HepG2 (cell line): ENCODE results near the gene RPLP1. TPM values are rescaled to one million over a fixed set of nuclear protein-coding genes. Genes with fewer than 3 reads are reported as not detected.
A peak's percentile ranks its signal among the peaks of the same experiment; 100 is the strongest.

Experiments used
- ATAC-seq: fragments of 200-7000 bp; cut with Tn5 transposase; 3 replicates; pipeline ENCODE4 v1.9.1; 2020; ENCODE audit warnings: mild to moderate bottlenecking, moderate library complexity
- BruUV-seq: library from RNA; stranded (reverse); fragments of 400-500 nt; replicated peaks from 2 replicates; lab custom pipeline; 2021; lab: Mats Ljungman, UMichigan
- CTCF ChIA-PET: fragments of 300-600 bp; formaldehyde crosslinking; extraction: SDS; loops from one replicate; lab custom pipeline; 2021; ENCODE audit warnings: low total read pairs, inconsistent platforms, low intra/inter-chr PET ratio; lab: Yijun Ruan, JAX
- POLR2A ChIA-PET: fragments of 350-600 bp; sonication (Branson Sonifier 250); formaldehyde crosslinking; loops from one replicate; lab custom pipeline; 2020; ENCODE audit warnings: antibody characterized with exemption, inconsistent platforms; lab: Yijun Ruan, JAX
- DNase-seq: peaks from one replicate; pipeline ENCODE4 v3.0.0-alpha.2; 2015; ENCODE audit warnings: low spot score
- FAIRE-seq: peaks from 3 replicates; lab custom pipeline; 2011; peaks lifted over from hg19 to GRCh38; lab: Jason Lieb, UNC
- H2AFZ ChIP-seq: one replicate; pipeline ENCODE4 v1.6.1; 2011; ENCODE audit warnings: low read length, inconsistent platforms
- H3K27ac ChIP-seq: fragments of 300-600 bp; 3 replicates; pipeline ENCODE4 v1.8.0; 2011; ENCODE audit warnings: mixed run types, mild to moderate bottlenecking, mixed read lengths, low read length, inconsistent platforms; ENCODE audit not compliant: insufficient read depth; ENCODE audit errors: extremely low read length
- H3K27me3 ChIP-seq, 2 experiments: fragments of 200-600 bp in 1 of 2; 2 replicates in 1 of 2; 3 replicates in 1 of 2; pipeline versions ENCODE4 v1.6.0 to v1.8.0; 2011; ENCODE audit warnings: low read length in 2 of 2, mild to moderate bottlenecking in 2 of 2, moderate library complexity in 2 of 2, inconsistent platforms in 1 of 2; ENCODE audit not compliant: insufficient read depth in 2 of 2, control insufficient read depth in 1 of 2
- H3K36me3 ChIP-seq, 2 experiments: fragments of 200-600 bp in 1 of 2; replicated peaks in 1 of 2; 2 replicates in 1 of 2; 3 replicates in 1 of 2; pipeline versions ENCODE4 v1.5.1 to v1.8.0; 2011; ENCODE audit warnings: low read length in 2 of 2, inconsistent platforms in 1 of 2; ENCODE audit not compliant: insufficient read depth in 2 of 2, control insufficient read depth in 1 of 2
- H3K4me1 ChIP-seq: 2 replicates; pipeline ENCODE4 v1.5.1; 2012; ENCODE audit warnings: low read length, inconsistent platforms; ENCODE audit not compliant: insufficient read depth
- H3K4me2 ChIP-seq: 2 replicates; pipeline ENCODE4 v1.6.0; 2011; ENCODE audit warnings: low read depth, low read length, inconsistent platforms
- H3K4me3 ChIP-seq, 3 experiments: fragments of 200-600 bp in 1 of 3; sonication (generic), shearing (Covaris generic) in 1 of 3; replicated peaks in 1 of 3; 2 replicates each; pipeline ENCODE4 v1.5.1; 2011 to 2016; ENCODE audit warnings: low read length in 3 of 3, inconsistent platforms in 2 of 3, low read depth in 2 of 3, mild to moderate bottlenecking in 2 of 3, control low read depth in 1 of 3, mixed read lengths in 1 of 3; ENCODE audit not compliant: insufficient read depth in 1 of 3
- H3K79me2 ChIP-seq: one replicate; pipeline ENCODE4 v1.6.1; 2011; ENCODE audit warnings: low read length, inconsistent platforms; ENCODE audit not compliant: insufficient read depth
- H3K9ac ChIP-seq: 2 replicates; pipeline ENCODE4 v1.6.0; 2011; ENCODE audit warnings: mild to moderate bottlenecking, low read depth, low read length, inconsistent platforms; ENCODE audit not compliant: insufficient read depth
- H3K9me3 ChIP-seq: 2 replicates; pipeline ENCODE4 v1.5.1; 2012; ENCODE audit warnings: mild to moderate bottlenecking, low read length
- H4K20me1 ChIP-seq: 2 replicates; pipeline ENCODE4 v1.6.0; 2011; ENCODE audit warnings: inconsistent platforms, mild to moderate bottlenecking, low read length, moderate library complexity; ENCODE audit not compliant: insufficient read depth
- CTCF ChIP-seq: sonication (generic); formaldehyde crosslinking; IDR thresholded peaks from 2 replicates; pipeline ENCODE4 v1.5.0; 2020; ENCODE audit warnings: mild to moderate bottlenecking, missing genetic modification reagents, moderate library complexity
- GPN1 ChIP-seq: sonication (generic); formaldehyde crosslinking; IDR thresholded peaks from 2 replicates; pipeline ENCODE4 v1.5.1; 2020; ENCODE audit warnings: missing genetic modification reagents, borderline replicate concordance
- HDAC2 ChIP-seq: sonication (generic); formaldehyde crosslinking; IDR thresholded peaks from 2 replicates; pipeline ENCODE4 v1.4.0; 2020; ENCODE audit warnings: missing genetic modification reagents
- HMGA1 ChIP-seq: sonication (generic); formaldehyde crosslinking; conservative IDR thresholded peaks from 2 replicates; pipeline ENCODE4 v1.4.0; 2020; ENCODE audit warnings: missing genetic modification reagents
- MAFF ChIP-seq: IDR thresholded peaks from 2 replicates; pipeline ENCODE4 v1.6.1; 2011; ENCODE audit warnings: low read depth, low read length, improper control_type of control experiment
- MAZ ChIP-seq, 2 experiments: sonication (generic) in 1 of 2; formaldehyde crosslinking in 1 of 2; IDR thresholded peaks; 2 replicates each; pipeline versions ENCODE4 v1.5.0 to v1.6.1; 2012 to 2020; ENCODE audit warnings: low read depth in 2 of 2, mild to moderate bottlenecking in 2 of 2, borderline replicate concordance in 1 of 2, improper control_type of control experiment in 1 of 2, low read length in 1 of 2, missing genetic modification reagents in 1 of 2, moderate library complexity in 1 of 2
- MTF1 ChIP-seq: sonication (generic); formaldehyde crosslinking; IDR thresholded peaks from 2 replicates; pipeline ENCODE4 v1.5.0; 2020; ENCODE audit warnings: missing genetic modification reagents
- NFIB ChIP-seq: sonication (generic); formaldehyde crosslinking; IDR thresholded peaks from 2 replicates; pipeline ENCODE4 v1.9.0; 2021; ENCODE audit warnings: missing genetic modification reagents, mild to moderate bottlenecking, borderline replicate concordance
- NR1H2 ChIP-seq: sonication (generic); formaldehyde crosslinking; IDR thresholded peaks from 2 replicates; pipeline ENCODE4 v1.8.1; 2022; ENCODE audit warnings: low read depth, missing genetic modification reagents, borderline replicate concordance
- SMC3 ChIP-seq: IDR thresholded peaks from 2 replicates; pipeline ENCODE4 v1.6.1; 2011; ENCODE audit warnings: low read length, improper control_type of control experiment
- ZBTB25 ChIP-seq: IDR thresholded peaks from 2 replicates; pipeline ENCODE4 v1.6.1; 2018; ENCODE audit warnings: missing genetic modification reagents
- ZBTB7B ChIP-seq: sonication (generic); formaldehyde crosslinking; IDR thresholded peaks from 2 replicates; pipeline ENCODE4 v1.4.0; 2020; ENCODE audit warnings: missing genetic modification reagents
- WGBS: methylation state at CpG from one replicate; pipeline ENCODE4 v1.1.6; 2017; ENCODE audit warnings: low lambda C conversion rate; 5-methylcytosine and 5-hydroxymethylcytosine counted together
- in situ Hi-C: cut with HindIII; loops from 2 replicates; pipeline ENCODE4 v1.10.0; 2017; ENCODE audit warnings: low pct_unique_long_range_greater_than_20kb; ENCODE audit not compliant: extremely low pct_ligation_motif_present
- intact Hi-C: fragments of 100-400 bp; cut with micrococcal nuclease; formaldehyde crosslinking; loops from one replicate; pipeline ENCODE4 v1.10.0; 2022; ENCODE audit not compliant: unreplicated experiment
- polyA plus RNA-seq, 8 experiments: library from polyadenylated mRNA; depleted of rRNA in 3 of 8; stranded (reverse) in 7 of 8; unstranded in 1 of 8; fragments of >200 nt; fragmentation: Illumina TruSeq in 4 of 8; extraction: Trizol in 4 of 8; gene quantifications; 2 replicates each; pipeline versions ENCODE4 v1.2.1 to v1.2.3, GENCODE V29; 2011 to 2016; ENCODE audit warnings: low read depth in 4 of 8, missing spikeins in 1 of 8, mixed read lengths in 1 of 8; ENCODE audit not compliant: insufficient read depth in 1 of 8
- total RNA-seq, 5 experiments: library from RNA; depleted of rRNA; stranded (reverse); fragments of >200 nt; fragmentation: Illumina TruSeq; extraction: Trizol; gene quantifications; 2 replicates each; pipeline ENCODE4 v1.2.3, GENCODE V29; 2016; ENCODE audit warnings: low read depth in 1 of 5
- TF ChIP-seq, protein P1 (sequence below): sonication (generic); formaldehyde crosslinking; IDR thresholded peaks from 2 replicates; pipeline ENCODE4 v1.4.0; 2020; ENCODE audit warnings: missing genetic modification reagents, borderline replicate concordance
- TF ChIP-seq, protein P2 (sequence below), 2 experiments: sonication (generic) in 1 of 2; formaldehyde crosslinking in 1 of 2; IDR thresholded peaks; 2 replicates each; pipeline versions ENCODE4 v1.4.0 to v1.6.1; 2018 to 2020; ENCODE audit warnings: missing genetic modification reagents in 2 of 2, borderline replicate concordance in 1 of 2, low read depth in 1 of 2, mild to moderate bottlenecking in 1 of 2, missing biosample characterization in 1 of 2

The RPLP1 gene
- total and polyA plus RNA-seq, 2 of the 13 experiments (the other 11 are each of a cell fraction or from before 2014, with no cell fraction given), result 817 to 929 TPM

GRCh38 chr15:69478259-69478781 lies 25.7 kb downstream of the RPLP1 start (continued):
- peak; percentile 88 for TF ChIP-seq CTCF (CRISPR knock-in tag)
- TF ChIP-seq HMGA1 (CRISPR knock-in tag), result no peak
- peak; percentile 53 for TF ChIP-seq SMC3
- no peak for TF ChIP-seq ZBTB25 (CRISPR knock-in tag)
- TF ChIP-seq, all 625 proteins: peak for 4

DNA sequence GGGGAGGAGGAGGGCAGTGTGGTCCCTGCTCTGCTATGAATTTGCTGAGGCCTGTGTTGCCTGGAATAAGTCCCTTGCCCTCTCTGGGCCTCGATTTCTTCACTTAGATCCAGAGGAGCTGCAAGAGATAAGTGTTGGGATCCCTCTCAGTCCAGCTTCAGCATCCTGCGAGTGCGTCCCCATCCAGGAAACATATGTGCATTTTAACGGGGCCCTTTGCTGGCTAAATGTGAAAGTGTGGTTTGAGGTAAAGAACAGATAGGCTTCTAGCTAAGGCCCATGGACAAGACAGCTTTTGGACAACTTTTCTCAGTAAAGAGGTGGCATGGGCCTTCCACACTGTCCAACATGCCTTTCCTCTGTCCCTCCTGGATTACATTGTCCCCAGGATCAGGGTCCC lies 26.5 kb downstream of the RPLP1 start:
- H3K27ac ChIP-seq, result no peak overlapping the region
- no peak overlapping the region for H3K9ac ChIP-seq
- no peak overlapping the region for H2AFZ ChIP-seq
- FAIRE-seq, result no peak
- no peak for DNase-seq
- in situ Hi-C loops (loop anchor here (5.0 to 10.0 kb wide), 2 partner anchors 876 to 1008 kb away; no protein-coding TSS in a partner anchor), intact Hi-C loops (loop anchor here (2.0 kb wide), 1 partner anchor 982 kb away; no protein-coding TSS in a partner anchor)
- no peak overlapping the region for H3K4me3 ChIP-seq
- peaks cover 1 to 50% of the 10 kb centered on the region in 2 experiments for H3K27me3 ChIP-seq
- ChIA-PET POLR2A (no interaction called here), CTCF (no interaction called here)
- no peaks in the 10 kb centered on the region for H3K36me3 ChIP-seq
- H3K79me2 ChIP-seq, result no peaks in the 10 kb centered on the region
- no peaks in the 10 kb centered on the region for H3K4me1 ChIP-seq
- peaks cover 3% of the 10 kb centered on the region; the same call in 1 of the 2 replicates for H4K20me1 ChIP-seq
- 11% methylated on average over 4 of the region's 4 CpGs for WGBS
- no peak for ATAC-seq
- TF ChIP-seq, protein P1, sequence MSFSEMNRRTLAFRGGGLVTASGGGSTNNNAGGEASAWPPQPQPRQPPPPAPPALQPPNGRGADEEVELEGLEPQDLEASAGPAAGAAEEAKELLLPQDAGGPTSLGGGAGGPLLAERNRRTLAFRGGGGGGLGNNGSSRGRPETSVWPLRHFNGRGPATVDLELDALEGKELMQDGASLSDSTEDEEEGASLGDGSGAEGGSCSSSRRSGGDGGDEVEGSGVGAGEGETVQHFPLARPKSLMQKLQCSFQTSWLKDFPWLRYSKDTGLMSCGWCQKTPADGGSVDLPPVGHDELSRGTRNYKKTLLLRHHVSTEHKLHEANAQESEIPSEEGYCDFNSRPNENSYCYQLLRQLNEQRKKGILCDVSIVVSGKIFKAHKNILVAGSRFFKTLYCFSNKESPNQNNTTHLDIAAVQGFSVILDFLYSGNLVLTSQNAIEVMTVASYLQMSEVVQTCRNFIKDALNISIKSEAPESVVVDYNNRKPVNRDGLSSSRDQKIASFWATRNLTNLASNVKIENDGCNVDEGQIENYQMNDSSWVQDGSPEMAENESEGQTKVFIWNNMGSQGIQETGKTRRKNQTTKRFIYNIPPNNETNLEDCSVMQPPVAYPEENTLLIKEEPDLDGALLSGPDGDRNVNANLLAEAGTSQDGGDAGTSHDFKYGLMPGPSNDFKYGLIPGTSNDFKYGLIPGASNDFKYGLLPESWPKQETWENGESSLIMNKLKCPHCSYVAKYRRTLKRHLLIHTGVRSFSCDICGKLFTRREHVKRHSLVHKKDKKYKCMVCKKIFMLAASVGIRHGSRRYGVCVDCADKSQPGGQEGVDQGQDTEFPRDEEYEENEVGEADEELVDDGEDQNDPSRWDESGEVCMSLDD (CRISPR knock-in tag), result no peak
- TF ChIP-seq ZBTB7B (no peak), MAZ (IDR thresholded peaks at IDR 0.05; ENCODE audit: borderline replicate concordance, low read depth, low read length) (no peak), MAZ (CRISPR knock-in tag; IDR thresholded peaks at IDR 0.05; ENCODE audit: low read depth) (no peak), MAFF (no peak), NR1H2 (CRISPR knock-in tag) (no peak), MTF1 (no peak), GPN1 (CRISPR knock-in tag) (no peak), NFIB (CRISPR knock-in tag) (no peak), HDAC2 (CRISPR knock-in tag) (no peak)
- TF ChIP-seq, protein P2, sequence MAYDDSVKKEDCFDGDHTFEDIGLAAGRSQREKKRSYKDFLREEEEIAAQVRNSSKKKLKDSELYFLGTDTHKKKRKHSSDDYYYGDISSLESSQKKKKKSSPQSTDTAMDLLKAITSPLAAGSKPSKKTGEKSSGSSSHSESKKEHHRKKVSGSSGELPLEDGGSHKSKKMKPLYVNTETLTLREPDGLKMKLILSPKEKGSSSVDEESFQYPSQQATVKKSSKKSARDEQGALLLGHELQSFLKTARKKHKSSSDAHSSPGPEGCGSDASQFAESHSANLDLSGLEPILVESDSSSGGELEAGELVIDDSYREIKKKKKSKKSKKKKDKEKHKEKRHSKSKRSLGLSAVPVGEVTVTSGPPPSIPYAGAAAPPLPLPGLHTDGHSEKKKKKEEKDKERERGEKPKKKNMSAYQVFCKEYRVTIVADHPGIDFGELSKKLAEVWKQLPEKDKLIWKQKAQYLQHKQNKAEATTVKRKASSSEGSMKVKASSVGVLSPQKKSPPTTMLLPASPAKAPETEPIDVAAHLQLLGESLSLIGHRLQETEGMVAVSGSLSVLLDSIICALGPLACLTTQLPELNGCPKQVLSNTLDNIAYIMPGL (CRISPR knock-in tag; IDR thresholded peaks at IDR 0.05; ENCODE audit: borderline replicate concordance in 1 of 2, low read depth in 1 of 2), result no peak
- H3K9me3 ChIP-seq, result no peaks in the 10 kb centered on the region
- no TSS peak for BruUV-seq
- H3K4me2 ChIP-seq, result no peak overlapping the region
